RWPE1 (cell line): ENCODE results near the gene PSMD1.

ENCODE experiments used
- CTCF ChIA-PET: fragments of 350-600 bp; sonication (Branson Sonifier 250); formaldehyde crosslinking; extraction: SDS; loops from one replicate; lab custom pipeline; 2021; lab: Yijun Ruan, JAX
- POLR2A ChIA-PET: fragments of 400-600 bp; formaldehyde crosslinking; extraction: SDS; loops from one replicate; lab custom pipeline; 2020; ENCODE audit warnings: antibody characterized with exemption; ENCODE audit not compliant: low non-redundant PET; lab: Yijun Ruan, JAX
- DNase-seq: peaks from one replicate; pipeline ENCODE4 v3.0.0; 2012; ENCODE audit warnings: low spot score
- H3K27ac ChIP-seq: fragments of 450-650 bp; 2 replicates; pipeline ENCODE4 v1.5.1; 2017
- CTCF ChIP-seq: fragments of 450-650 bp; conservative IDR thresholded peaks from 2 replicates; pipeline ENCODE4 v1.5.1; 2017; ENCODE audit warnings: low read depth, mild to moderate bottlenecking

Gene PSMD1

DNA sequence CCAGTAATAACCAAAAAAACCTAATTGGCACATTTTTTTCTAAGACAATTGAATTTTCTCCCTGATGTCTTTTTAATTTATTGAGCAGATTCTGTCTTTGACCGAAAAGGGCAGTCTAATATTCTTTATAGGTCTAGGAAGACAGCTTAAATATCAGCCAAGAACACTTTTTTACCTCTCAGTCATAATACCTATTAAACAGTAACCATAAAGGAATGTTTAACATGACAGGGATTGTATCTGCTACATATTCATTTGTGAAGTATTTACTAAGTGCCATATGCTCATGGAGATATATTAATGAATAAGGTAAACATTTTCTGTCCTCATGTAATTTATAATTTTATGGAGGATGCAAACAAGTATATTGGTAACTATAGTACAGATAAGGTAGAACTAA lies 71.3 kb downstream of the PSMD1 start:
- TF ChIP-seq CTCF = no peak
- ChIA-PET CTCF (no interaction called here), POLR2A (no interaction called here)
- no peak overlapping the region for H3K27ac ChIP-seq
- peak; percentile 10 for DNase-seq

DNA sequence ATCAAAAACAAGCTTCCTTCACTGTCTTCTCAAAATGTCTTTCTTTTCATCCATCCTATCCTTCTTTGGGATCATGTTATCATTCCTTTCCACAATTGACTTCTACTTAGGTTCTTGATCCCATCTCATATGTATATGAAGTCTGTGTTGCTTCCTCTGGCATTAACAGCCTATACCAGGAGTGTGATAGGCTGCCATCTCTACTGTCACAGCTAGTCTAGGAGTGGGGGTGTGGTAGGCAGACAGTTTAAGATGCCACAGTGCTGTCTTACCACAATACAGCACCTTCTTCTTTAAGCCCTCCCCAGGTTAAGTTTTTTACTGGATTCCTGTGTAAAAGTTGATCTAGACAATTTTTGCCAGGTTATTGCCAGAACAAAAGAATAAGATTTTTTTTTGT lies 71.9 kb downstream of the PSMD1 start:
- no peak for TF ChIP-seq CTCF
- ChIA-PET CTCF (no interaction called here), POLR2A (no interaction called here)
- DNase-seq = no peak
- H3K27ac ChIP-seq = no peak overlapping the region

DNA sequence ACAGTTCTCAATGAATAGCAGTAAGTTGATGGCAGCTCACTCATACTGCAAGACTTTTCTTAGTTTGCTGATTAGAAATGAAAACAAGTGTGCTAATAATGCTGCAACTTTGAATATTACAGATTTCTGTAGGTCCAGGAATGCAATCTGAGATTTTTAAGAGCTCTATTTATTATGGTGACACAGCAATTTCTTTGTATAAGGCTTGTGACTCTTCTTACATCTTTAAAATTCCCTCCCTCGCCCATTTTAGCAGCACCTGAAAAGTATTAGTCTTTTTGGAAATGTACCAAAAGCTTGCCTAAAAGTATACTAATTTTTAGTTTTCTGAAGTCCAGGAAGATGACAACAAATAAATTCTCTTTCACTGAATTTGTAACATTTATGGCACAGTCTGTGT lies 72.5 kb downstream of the PSMD1 start:
- CTCF ChIA-PET = interaction anchor here (1.1 kb wide), 1 partner anchor 280 kb away, joined by 9 read pairs; no protein-coding TSS in a partner anchor
- no peak overlapping the region for H3K27ac ChIP-seq
- no peak for TF ChIP-seq CTCF
- POLR2A ChIA-PET = no interaction called here
- no peak for DNase-seq

DNA sequence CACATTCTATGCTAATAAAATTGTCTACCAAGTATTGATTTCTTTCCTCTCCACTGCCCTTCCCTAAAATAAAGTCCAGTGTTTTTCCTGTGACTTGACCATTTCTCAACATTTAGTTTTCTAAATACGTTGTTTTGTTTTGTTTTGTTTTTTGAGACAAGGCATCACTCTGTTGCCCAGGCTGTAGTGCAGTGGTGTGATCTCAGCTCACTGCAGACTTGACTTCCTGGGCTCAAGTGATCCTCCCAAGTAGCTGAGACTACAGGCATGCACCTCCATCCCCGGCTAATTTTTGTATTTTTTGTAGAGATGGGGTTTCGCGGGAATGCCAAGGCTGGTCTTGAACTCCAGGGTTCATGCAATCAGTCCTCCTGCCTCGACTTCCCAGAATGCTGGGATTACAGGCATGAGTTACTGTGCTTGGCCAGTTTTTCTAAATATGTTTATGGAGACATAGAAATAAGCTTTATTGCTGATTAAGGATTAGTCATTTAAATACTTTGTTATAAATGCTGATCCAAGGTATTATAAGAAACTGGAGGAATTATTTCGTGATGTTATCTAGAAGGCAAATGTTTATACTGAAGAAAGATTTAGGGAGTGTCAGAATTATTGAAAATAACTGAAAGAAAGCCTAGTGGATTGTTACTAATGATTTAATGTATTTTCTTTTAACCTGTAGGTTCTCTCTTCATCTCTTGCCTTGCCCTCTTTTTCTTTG lies 73.8 kb downstream of the PSMD1 start:
- POLR2A ChIA-PET = no interaction called here
- no peak for DNase-seq
- H3K27ac ChIP-seq = no peak overlapping the region
- TF ChIP-seq CTCF = no peak
- CTCF ChIA-PET = no interaction called here

GRCh38 chr2:231132129-231132528 lies 75.5 kb downstream of the PSMD1 start:
- ChIA-PET POLR2A (no interaction called here), CTCF (no interaction called here)
- no peak overlapping the region for H3K27ac ChIP-seq
- no peak for TF ChIP-seq CTCF
- peak; percentile 5 for DNase-seq

DNA sequence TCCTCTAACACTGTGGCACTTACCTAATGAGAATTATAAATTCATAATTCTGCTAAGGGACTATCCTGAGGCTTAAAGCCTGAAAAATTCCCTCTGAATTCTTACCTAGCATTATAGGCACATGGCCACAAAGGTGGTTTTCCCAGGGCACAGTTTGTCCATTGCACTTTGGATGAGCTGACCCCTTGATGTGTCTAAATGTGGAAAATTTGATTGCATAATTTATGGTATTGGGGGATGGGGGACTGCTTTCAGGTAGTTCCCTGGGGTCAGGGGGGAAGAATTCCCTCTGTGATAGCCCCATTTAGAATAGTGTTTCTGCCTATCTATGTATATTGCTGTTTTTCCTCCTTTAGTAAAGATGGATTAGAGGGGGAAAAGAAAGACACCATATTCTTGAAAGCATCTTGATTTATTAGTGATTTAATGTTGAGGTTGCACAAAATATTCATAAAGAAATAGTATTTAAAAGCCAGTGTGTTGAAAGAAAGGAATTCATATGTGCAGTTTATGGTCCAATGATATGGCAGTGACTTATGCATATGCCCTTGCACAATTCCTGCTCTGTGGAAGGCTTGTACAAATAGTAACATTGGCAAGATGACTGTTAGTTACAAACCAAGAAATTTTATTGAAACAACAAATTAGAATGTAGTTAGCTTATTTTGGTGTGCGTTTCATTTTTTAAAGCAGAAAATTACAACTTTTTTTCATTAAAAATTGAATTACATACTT lies 76.9 kb downstream of the PSMD1 start:
- ChIA-PET CTCF (no interaction called here), POLR2A (no interaction called here)
- no peak for DNase-seq
- H3K27ac ChIP-seq = no peak overlapping the region
- TF ChIP-seq CTCF = no peak
